Fibroblast of skin of abdomen (primary cell): ENCODE measurements around the gene KCTD17.
A peak's percentile ranks its signal among the peaks of the same experiment; 100 is the strongest.
"Not testable (repeated sequence)": the region's sequence is repeated elsewhere in the genome, so short reads cannot be mapped to it uniquely, and the experiment has no call there.

Experiments
- DNase-seq: peaks from one replicate; pipeline ENCODE4 v3.0.0-alpha.2; 2013

The KCTD17 gene

GRCh38 chr22:37061611-37062375, 10.3 kb downstream of the KCTD17 start:
- no peak for DNase-seq

- DNase-seq: no peak
These were observed 10.8 kb downstream of the KCTD17 start for GRCh38 chr22:37062376-37062675.

GRCh38 chr22:37062702-37063381, 11.3 kb downstream of the KCTD17 start:
- DNase-seq: no peak

GRCh38 chr22:37063431-37064420, 12.2 kb downstream of the KCTD17 start:
- DNase-seq: no peak

- DNase-seq: no peak
These were observed 13.0 kb downstream of the KCTD17 start for GRCh38 chr22:37064553-37064952.

GRCh38 chr22:37065180-37065579, 13.6 kb downstream of the KCTD17 start:
- no peak for DNase-seq

GRCh38 chr22:37065961-37066360, 14.4 kb downstream of the KCTD17 start:
- no peak for DNase-seq

GRCh38 chr22:37067428-37067827, 15.9 kb downstream of the KCTD17 start:
- DNase-seq: no peak

GRCh38 chr22:37068859-37069258, 17.3 kb downstream of the KCTD17 start:
- DNase-seq: no peak

- DNase-seq: no peak
These were observed 17.8 kb downstream of the KCTD17 start for GRCh38 chr22:37069319-37069718.

GRCh38 chr22:37069719-37070118, 18.2 kb downstream of the KCTD17 start:
- no peak for DNase-seq

GRCh38 chr22:37070334-37070733, 18.8 kb downstream of the KCTD17 start:
- DNase-seq: no peak

GRCh38 chr22:37070744-37071143, 19.2 kb downstream of the KCTD17 start:
- DNase-seq: no peak

GRCh38 chr22:37071850-37072592, 20.5 kb downstream of the KCTD17 start:
- DNase-seq: not testable (repeated sequence)

- no peak for DNase-seq
These were observed 21.1 kb downstream of the KCTD17 start for GRCh38 chr22:37072673-37073072.

- DNase-seq: no peak
These were observed 23.0 kb downstream of the KCTD17 start for GRCh38 chr22:37074537-37074936.

GRCh38 chr22:37075046-37075445, 23.5 kb downstream of the KCTD17 start:
- DNase-seq: no peak

GRCh38 chr22:37075822-37076433, 24.4 kb downstream of the KCTD17 start:
- no peak for DNase-seq

- peak; percentile 25 for DNase-seq
These were observed 26.4 kb downstream of the KCTD17 start for GRCh38 chr22:37077802-37078448.

- DNase-seq: no peak
These were observed 27.6 kb downstream of the KCTD17 start for GRCh38 chr22:37079158-37079557.

- peak; percentile 47 for DNase-seq
These were observed 28.2 kb downstream of the KCTD17 start for GRCh38 chr22:37079668-37080171.
